Activated CD4-positive, alpha-beta T cell treated with anti-CD3 and anti-CD28 coated beads, Interleukin-2, amount 50 U/mL, for 4 hours (primary cell): ENCODE results near the gene KLK10.

Experiments used
- DNase-seq, 2 experiments: peaks; one replicate each; pipeline ENCODE4 v3.0.0-alpha.2; 2020

KLK10 gene

DNA sequence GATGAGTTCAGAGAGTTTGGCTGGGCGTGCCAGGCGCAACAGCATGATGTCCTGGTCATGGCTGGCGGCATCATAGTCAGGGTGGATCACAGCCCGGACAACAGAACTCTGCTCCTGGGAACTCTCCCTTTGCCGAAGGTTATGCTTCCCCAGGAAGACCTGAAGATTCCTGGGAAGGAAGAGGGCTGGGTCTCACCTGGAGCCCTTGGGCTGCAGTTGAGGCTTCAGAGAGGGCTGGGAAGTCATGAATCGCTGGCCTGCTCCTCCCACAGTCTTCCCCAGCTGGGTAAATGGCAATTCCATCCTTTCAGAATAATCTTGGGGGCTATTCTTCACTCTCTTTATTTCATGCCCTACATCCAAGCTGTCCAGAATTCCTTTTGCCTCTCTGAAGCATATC lies 56.1 kb downstream of the KLK10 start:
- no peak for DNase-seq
